ENCODE results near the gene ERLEC1.

GRCh38 chr2:53854678-53855077, 67.8 kb downstream of the ERLEC1 start:
- TF ChIP-seq CTCF (conservative IDR thresholded peaks at IDR 0.05 in 1 of 2, IDR thresholded peaks at IDR 0.05 in 1 of 2; ENCODE audit: extremely low read depth in 1 of 2, insufficient read depth in 1 of 2, low read depth in 1 of 2, low read length in 2 of 2): no peak
- no peak for TF ChIP-seq EZH2 (IDR thresholded peaks at IDR 0.05; ENCODE audit: borderline replicate concordance, low read length)

Data from mammary epithelial cell (primary cell).